DOHH2 (cell line): ENCODE data around the gene LGALS12.
A peak's percentile ranks its signal among the peaks of the same experiment; 100 is the strongest.

Experiments used
- H3F3A ChIP-seq: fragments of 200-600 bp; sonication (generic), shearing (Covaris generic); 2 replicates; pipeline ENCODE4 v1.6.0; 2016; ENCODE audit warnings: antibody characterized with exemption, mild to moderate bottlenecking; ENCODE audit not compliant: control insufficient read depth, insufficient read depth
- H3K27ac ChIP-seq: fragments of 200-600 bp; sonication (generic); 2 replicates; pipeline ENCODE4 v1.5.1; 2014; ENCODE audit warnings: low read depth, mild to moderate bottlenecking, low read length, moderate library complexity
- H3K27me3 ChIP-seq: fragments of 200-600 bp; sonication (generic); 2 replicates; pipeline ENCODE4 v1.6.1; 2014; ENCODE audit warnings: mild to moderate bottlenecking, low read length, mixed read lengths; ENCODE audit not compliant: control insufficient read depth
- H3K36me3 ChIP-seq: fragments of 200-600 bp; sonication (generic); 2 replicates; pipeline ENCODE4 v1.6.1; 2014; ENCODE audit warnings: mild to moderate bottlenecking, low read length, moderate library complexity, mixed read lengths; ENCODE audit not compliant: control insufficient read depth
- H3K4me1 ChIP-seq: fragments of 200-600 bp; sonication (generic); 2 replicates; pipeline ENCODE4 v1.6.1; 2014; ENCODE audit warnings: mild to moderate bottlenecking, low read length, mixed read lengths; ENCODE audit not compliant: control insufficient read depth
- H3K4me2 ChIP-seq: fragments of 200-600 bp; sonication (generic); 2 replicates; pipeline ENCODE4 v1.6.0; 2014; ENCODE audit warnings: mild to moderate bottlenecking, low read length, moderate library complexity
- H3K4me3 ChIP-seq: fragments of 200-600 bp; sonication (generic); 2 replicates; pipeline ENCODE4 v1.5.1; 2014; ENCODE audit warnings: mild to moderate bottlenecking, low read length, mixed read lengths
- H3K79me2 ChIP-seq: fragments of 200-600 bp; sonication (generic); 2 replicates; pipeline ENCODE4 v1.6.1; 2014; ENCODE audit warnings: mild to moderate bottlenecking, low read length, mixed read lengths; ENCODE audit not compliant: control insufficient read depth
- H3K9me2 ChIP-seq: fragments of 200-600 bp; sonication (generic); replicated peaks from 2 replicates; pipeline ENCODE4 v1.6.1; 2014; ENCODE audit warnings: mild to moderate bottlenecking, low read length, mixed read lengths; ENCODE audit not compliant: control insufficient read depth
- H3K9me3 ChIP-seq: fragments of 200-600 bp; sonication (generic); 2 replicates; pipeline ENCODE4 v1.6.1; 2014; ENCODE audit warnings: antibody characterized with exemption, low read length, mixed read lengths; ENCODE audit not compliant: control insufficient read depth, insufficient read depth
- H4K20me1 ChIP-seq: fragments of 200-600 bp; sonication (generic); 2 replicates; pipeline ENCODE4 v1.6.0; 2014; ENCODE audit warnings: low read depth, mild to moderate bottlenecking, antibody characterized with exemption, low read length, moderate library complexity; ENCODE audit not compliant: control insufficient read depth, insufficient read depth
- CTCF ChIP-seq: fragments of 200-600 bp; sonication (generic); IDR thresholded peaks from one replicate; pipeline ENCODE4 v1.5.1; 2014; ENCODE audit warnings: antibody characterized with exemption, mild to moderate bottlenecking, low read depth, low read length; ENCODE audit not compliant: poor library complexity, severe bottlenecking
- EZH2phosphoT487 ChIP-seq: fragments of 200-600 bp; sonication (generic); IDR thresholded peaks from 2 replicates; pipeline ENCODE4 v1.6.1; 2017; ENCODE audit warnings: borderline replicate concordance, mild to moderate bottlenecking, antibody characterized with exemption, low read length, moderate library complexity, mixed read lengths

LGALS12 gene

GRCh38 chr11:63556404-63557013 is 50.6 kb downstream of the LGALS12 start:
- Histone ChIP-seq H3K9me3 (no peaks in the 10 kb centered on the region), H3K36me3 (no peaks in the 10 kb centered on the region), H3K4me1 (peaks cover 44% of the 10 kb centered on the region), H3K27ac (no peak overlapping the region), H3K9me2 (no peaks in the 10 kb centered on the region), H3F3A (no peaks in the 10 kb centered on the region), H3K79me2 (no peaks in the 10 kb centered on the region), H3K27me3 (no peaks in the 10 kb centered on the region), H4K20me1 (no peaks in the 10 kb centered on the region), H3K4me3 (no peak overlapping the region), H3K4me2 (peak overlapping the region; percentile 39)
- TF ChIP-seq EZH2phosphoT487 (no peak), CTCF (no peak)

GRCh38 chr11:63557570-63557969 is 51.7 kb downstream of the LGALS12 start:
- Histone ChIP-seq H3K4me3 (no peak overlapping the region), H3K36me3 (no peaks in the 10 kb centered on the region), H3K9me3 (no peaks in the 10 kb centered on the region), H4K20me1 (no peaks in the 10 kb centered on the region), H3K9me2 (no peaks in the 10 kb centered on the region), H3K27ac (no peak overlapping the region), H3K4me1 (peaks cover 42% of the 10 kb centered on the region), H3K79me2 (no peaks in the 10 kb centered on the region), H3F3A (no peaks in the 10 kb centered on the region), H3K27me3 (no peaks in the 10 kb centered on the region), H3K4me2 (no peak overlapping the region)
- TF ChIP-seq EZH2phosphoT487: no peak
- no peak for TF ChIP-seq CTCF

GRCh38 chr11:63558459-63559157 is 52.7 kb downstream of the LGALS12 start:
- Histone ChIP-seq H3K27me3 (no peaks in the 10 kb centered on the region), H3K4me2 (no peak overlapping the region), H4K20me1 (no peaks in the 10 kb centered on the region), H3K4me1 (peaks cover 32% of the 10 kb centered on the region), H3K9me2 (no peaks in the 10 kb centered on the region), H3K79me2 (no peaks in the 10 kb centered on the region), H3F3A (no peaks in the 10 kb centered on the region), H3K27ac (no peak overlapping the region), H3K36me3 (no peaks in the 10 kb centered on the region), H3K9me3 (no peaks in the 10 kb centered on the region), H3K4me3 (no peak overlapping the region)
- no peak for TF ChIP-seq CTCF
- TF ChIP-seq EZH2phosphoT487: no peak
